Keratinocyte (primary cell): ENCODE data around the gene LRRC42. TPM values are rescaled to one million over a fixed set of nuclear protein-coding genes. Genes with fewer than 3 reads are reported as not detected.

Source experiments
- DNase-seq: peaks from one replicate; pipeline ENCODE4 v3.0.0-alpha.2; 2011; ENCODE audit warnings: low read depth, missing footprints, low spot score
- FAIRE-seq: peaks from 2 replicates; lab custom pipeline; 2011; peaks lifted over from hg19 to GRCh38; lab: Jason Lieb, UNC
- H2AFZ ChIP-seq: 2 replicates; pipeline ENCODE4 v1.6.0; 2012; ENCODE audit warnings: low read length, control low read depth, inconsistent platforms; ENCODE audit not compliant: control insufficient read depth
- H3K27ac ChIP-seq: 2 replicates; pipeline ENCODE4 v1.5.1; 2011; ENCODE audit warnings: low read length; ENCODE audit not compliant: control insufficient read depth, insufficient read depth
- H3K27me3 ChIP-seq: 3 replicates; pipeline ENCODE4 v1.6.0; 2011; ENCODE audit warnings: low read length; ENCODE audit not compliant: control insufficient read depth, insufficient read depth; ENCODE audit errors: extremely low read depth
- H3K36me3 ChIP-seq, 2 experiments: 2 replicates in 1 of 2; 3 replicates in 1 of 2; pipeline ENCODE4 v1.5.1; 2011; ENCODE audit warnings: low read length in 2 of 2, mild to moderate bottlenecking in 1 of 2; ENCODE audit not compliant: control insufficient read depth in 2 of 2, insufficient read depth in 2 of 2; ENCODE audit errors: extremely low read depth in 1 of 2
- H3K4me1 ChIP-seq: 3 replicates; pipeline ENCODE4 v1.5.1; 2011; ENCODE audit warnings: low read length; ENCODE audit not compliant: control insufficient read depth, insufficient read depth; ENCODE audit errors: extremely low read depth
- H3K4me2 ChIP-seq: 3 replicates; pipeline ENCODE4 v1.6.0; 2011; ENCODE audit warnings: low read depth, low read length; ENCODE audit not compliant: control insufficient read depth, insufficient read depth; ENCODE audit errors: extremely low read depth
- H3K4me3 ChIP-seq, 3 experiments: fragments of 200-600 bp in 1 of 3; sonication (generic) in 1 of 3; 2 replicates in 2 of 3; 3 replicates in 1 of 3; pipeline ENCODE4 v1.5.1; 2011 to 2016; ENCODE audit warnings: low read length in 3 of 3, mild to moderate bottlenecking in 3 of 3, control low read depth in 2 of 3, inconsistent platforms in 1 of 3, low read depth in 1 of 3, mixed read lengths in 1 of 3, mixed run types in 1 of 3, moderate library complexity in 1 of 3; ENCODE audit not compliant: control insufficient read depth in 2 of 3, insufficient read depth in 2 of 3; ENCODE audit errors: extremely low read depth in 1 of 3
- H3K79me2 ChIP-seq: 2 replicates; pipeline ENCODE4 v1.6.0; 2012; ENCODE audit warnings: low read length; ENCODE audit not compliant: control insufficient read depth, insufficient read depth
- H3K9ac ChIP-seq: 3 replicates; pipeline ENCODE4 v1.6.0; 2011; ENCODE audit warnings: low read length; ENCODE audit not compliant: control insufficient read depth, insufficient read depth; ENCODE audit errors: extremely low read depth
- H3K9me1 ChIP-seq: 3 replicates; pipeline ENCODE4 v1.6.0; 2011; ENCODE audit warnings: low read length; ENCODE audit not compliant: control insufficient read depth, insufficient read depth; ENCODE audit errors: extremely low read depth
- H3K9me3 ChIP-seq: 2 replicates; pipeline ENCODE4 v1.5.1; 2012; ENCODE audit warnings: low read depth, low read length; ENCODE audit not compliant: control insufficient read depth
- H4K20me1 ChIP-seq: 3 replicates; pipeline ENCODE4 v1.6.0; 2011; ENCODE audit warnings: low read length; ENCODE audit not compliant: control insufficient read depth, insufficient read depth; ENCODE audit errors: extremely low read depth
- EZH2 ChIP-seq: IDR thresholded peaks from one replicate; pipeline ENCODE4 v1.6.1; 2012; ENCODE audit warnings: inconsistent platforms, mild to moderate bottlenecking, low read length, moderate library complexity
- dilution Hi-C: fragments of 300-500 bp; cut with MboI; formaldehyde crosslinking; loops from one replicate; pipeline ENCODE4 v1.7.0; 2020; ENCODE audit warnings: low sequenced_read_pairs; ENCODE audit not compliant: extremely low pct_ligation_motif_present
- polyA plus RNA-seq, 5 experiments: library from polyadenylated mRNA; depleted of rRNA in 3 of 5; stranded (reverse) in 3 of 5; stranded (forward) in 1 of 5; unstranded in 1 of 5; fragments of >200 nt; gene quantifications; 1 replicate in 1 of 5; 2 replicates in 3 of 5; 3 replicates in 1 of 5; pipeline versions ENCODE4 v1.2.1 to v1.2.3, GENCODE V29; 2011 to 2012; ENCODE audit warnings: missing spikeins in 2 of 5, low read depth in 1 of 5, low replicate concordance in 1 of 5
- TF ChIP-seq, protein P1 (sequence below), 3 experiments: IDR thresholded peaks in 1 of 3; conservative IDR thresholded peaks in 1 of 3; optimal IDR thresholded peaks in 1 of 3; 2 replicates in 2 of 3; 3 replicates in 1 of 3; pipeline versions ENCODE3 to v1.5.1; 2011; ENCODE audit warnings: low read length in 3 of 3, mild to moderate bottlenecking in 3 of 3, moderate library complexity in 2 of 3, control low read depth in 1 of 3, inconsistent platforms in 1 of 3; ENCODE audit not compliant: insufficient read depth in 2 of 3; ENCODE audit errors: extremely low read depth in 1 of 3

LRRC42 gene
- polyA plus RNA-seq, 1 donor (not counting 4 experiments of a cell fraction or from before 2014, with no cell fraction given) = 61.8 TPM

GRCh38 chr1:53906121-53906520 is 40.0 kb upstream of the LRRC42 start:
- no peaks in the 10 kb centered on the region for H3K27me3 ChIP-seq
- H4K20me1 ChIP-seq = no peaks in the 10 kb centered on the region
- no peaks in the 10 kb centered on the region for H3K36me3 ChIP-seq
- no peak for DNase-seq
- dilution Hi-C loops = no loop called here
- peaks cover 3% of the 10 kb centered on the region for H3K4me1 ChIP-seq
- H3K9me3 ChIP-seq = no peaks in the 10 kb centered on the region
- H3K4me2 ChIP-seq = no peak overlapping the region
- FAIRE-seq = no peak
- no peak overlapping the region for H3K9ac ChIP-seq
- no peak overlapping the region for H2AFZ ChIP-seq
- H3K9me1 ChIP-seq = no peaks in the 10 kb centered on the region
- TF ChIP-seq, protein P1, sequence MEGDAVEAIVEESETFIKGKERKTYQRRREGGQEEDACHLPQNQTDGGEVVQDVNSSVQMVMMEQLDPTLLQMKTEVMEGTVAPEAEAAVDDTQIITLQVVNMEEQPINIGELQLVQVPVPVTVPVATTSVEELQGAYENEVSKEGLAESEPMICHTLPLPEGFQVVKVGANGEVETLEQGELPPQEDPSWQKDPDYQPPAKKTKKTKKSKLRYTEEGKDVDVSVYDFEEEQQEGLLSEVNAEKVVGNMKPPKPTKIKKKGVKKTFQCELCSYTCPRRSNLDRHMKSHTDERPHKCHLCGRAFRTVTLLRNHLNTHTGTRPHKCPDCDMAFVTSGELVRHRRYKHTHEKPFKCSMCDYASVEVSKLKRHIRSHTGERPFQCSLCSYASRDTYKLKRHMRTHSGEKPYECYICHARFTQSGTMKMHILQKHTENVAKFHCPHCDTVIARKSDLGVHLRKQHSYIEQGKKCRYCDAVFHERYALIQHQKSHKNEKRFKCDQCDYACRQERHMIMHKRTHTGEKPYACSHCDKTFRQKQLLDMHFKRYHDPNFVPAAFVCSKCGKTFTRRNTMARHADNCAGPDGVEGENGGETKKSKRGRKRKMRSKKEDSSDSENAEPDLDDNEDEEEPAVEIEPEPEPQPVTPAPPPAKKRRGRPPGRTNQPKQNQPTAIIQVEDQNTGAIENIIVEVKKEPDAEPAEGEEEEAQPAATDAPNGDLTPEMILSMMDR (optimal IDR thresholded peaks at IDR 0.05 in 1 of 3, IDR thresholded peaks at IDR 0.05 in 1 of 3, conservative IDR thresholded peaks at IDR 0.05 in 1 of 3; ENCODE audit: extremely low read depth in 1 of 3, insufficient read depth in 2 of 3, low read length in 3 of 3) = no peak
- no peak for TF ChIP-seq EZH2
- H3K79me2 ChIP-seq = no peaks in the 10 kb centered on the region
- H3K4me3 ChIP-seq = no peak overlapping the region
- no peak overlapping the region for H3K27ac ChIP-seq

- no peaks in the 10 kb centered on the region for H4K20me1 ChIP-seq
- no peaks in the 10 kb centered on the region for H3K27me3 ChIP-seq
- TF ChIP-seq, protein P1 (optimal IDR thresholded peaks at IDR 0.05 in 1 of 3, IDR thresholded peaks at IDR 0.05 in 1 of 3, conservative IDR thresholded peaks at IDR 0.05 in 1 of 3; ENCODE audit: extremely low read depth in 1 of 3, insufficient read depth in 2 of 3, low read length in 3 of 3) = no peak
- no peak for TF ChIP-seq EZH2
- no peak overlapping the region for H3K9ac ChIP-seq
- dilution Hi-C loops = no loop called here
- FAIRE-seq (no peak), DNase-seq (no peak)
- H3K4me2 ChIP-seq = no peak overlapping the region
- no peaks in the 10 kb centered on the region for H3K9me1 ChIP-seq
- H3K4me3 ChIP-seq = no peak overlapping the region
- H3K9me3 ChIP-seq = no peaks in the 10 kb centered on the region
- peaks cover 1 to 4% of the 10 kb centered on the region in 2 experiments for H3K36me3 ChIP-seq
- no peak overlapping the region for H2AFZ ChIP-seq
- no peaks in the 10 kb centered on the region for H3K79me2 ChIP-seq
- peaks cover 3% of the 10 kb centered on the region for H3K4me1 ChIP-seq
- H3K27ac ChIP-seq = no peak overlapping the region
Observed at GRCh38 chr1:53909946-53910345, 36.2 kb upstream of the LRRC42 start.
